GM19455 (cell line): ENCODE measurements around the gene CCDC73.
"Not testable (repeated sequence)": the region's sequence is repeated elsewhere in the genome, so short reads cannot be mapped to it uniquely, and the experiment has no call there.

Experiments used
- ATAC-seq: cut with Tn5 transposase; IDR thresholded peaks from one replicate; pipeline ENCODE4 v1.9.1; 2021; ENCODE audit not compliant: unreplicated experiment

The CCDC73 gene

DNA sequence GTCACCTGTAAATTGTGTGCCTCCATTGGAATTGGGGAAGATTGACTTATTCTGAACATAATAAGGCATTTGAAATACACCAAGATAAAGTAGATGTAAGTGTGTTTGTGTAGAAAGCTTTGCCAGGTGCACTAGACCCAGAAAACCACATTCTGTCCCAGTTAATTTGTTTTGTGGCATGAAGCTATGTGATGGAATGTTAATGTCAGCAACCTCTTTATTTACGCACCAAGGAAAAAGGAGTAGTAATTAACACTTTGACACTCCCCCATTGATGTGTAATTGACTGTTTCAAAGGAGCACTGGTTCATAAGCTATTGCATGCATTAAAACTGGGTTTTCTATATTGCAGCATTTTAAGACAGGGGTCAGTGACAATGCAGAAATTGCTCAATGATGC, 196.5 kb downstream of the CCDC73 start:
- no peak for ATAC-seq

DNA sequence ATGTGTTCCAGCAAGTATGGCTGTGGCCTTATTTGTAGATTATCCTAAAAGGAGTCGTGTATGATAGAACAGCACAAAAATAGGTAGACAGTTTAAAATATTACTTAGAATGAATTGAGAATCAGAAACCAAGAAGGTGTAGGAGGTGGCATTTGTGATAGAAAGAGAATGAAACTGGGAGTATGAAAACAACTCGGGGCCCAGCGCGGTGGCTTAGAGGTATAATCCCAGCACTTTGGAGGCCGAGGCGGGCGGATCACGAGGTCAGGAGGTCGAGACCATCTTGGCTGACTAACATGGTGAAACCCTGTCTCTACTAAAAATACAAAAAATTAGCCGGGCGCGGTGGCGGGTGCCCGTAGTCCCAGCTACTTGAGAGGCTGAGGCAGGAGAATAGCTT, 198.3 kb downstream of the CCDC73 start:
- not testable (repeated sequence) for ATAC-seq

DNA sequence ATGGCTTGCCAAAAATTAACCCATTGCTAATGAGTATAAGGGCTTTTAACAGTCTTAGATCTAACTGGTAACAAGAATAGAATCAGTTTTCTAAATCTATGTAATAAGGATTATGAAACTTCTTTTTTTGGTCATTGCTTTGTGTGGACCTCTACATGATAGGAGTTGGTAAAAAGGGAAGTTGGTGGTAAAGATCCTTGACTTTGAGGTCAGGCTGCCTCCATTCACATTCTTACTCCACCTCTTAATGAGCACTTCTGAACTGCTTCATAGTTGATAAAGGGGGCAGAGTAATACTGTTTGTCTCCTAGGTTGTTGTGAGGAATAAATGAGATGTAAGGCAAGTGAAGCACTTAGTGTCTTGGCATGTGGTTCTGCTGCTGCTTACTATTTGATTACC, 200.2 kb downstream of the CCDC73 start:
- ATAC-seq, result no peak

DNA sequence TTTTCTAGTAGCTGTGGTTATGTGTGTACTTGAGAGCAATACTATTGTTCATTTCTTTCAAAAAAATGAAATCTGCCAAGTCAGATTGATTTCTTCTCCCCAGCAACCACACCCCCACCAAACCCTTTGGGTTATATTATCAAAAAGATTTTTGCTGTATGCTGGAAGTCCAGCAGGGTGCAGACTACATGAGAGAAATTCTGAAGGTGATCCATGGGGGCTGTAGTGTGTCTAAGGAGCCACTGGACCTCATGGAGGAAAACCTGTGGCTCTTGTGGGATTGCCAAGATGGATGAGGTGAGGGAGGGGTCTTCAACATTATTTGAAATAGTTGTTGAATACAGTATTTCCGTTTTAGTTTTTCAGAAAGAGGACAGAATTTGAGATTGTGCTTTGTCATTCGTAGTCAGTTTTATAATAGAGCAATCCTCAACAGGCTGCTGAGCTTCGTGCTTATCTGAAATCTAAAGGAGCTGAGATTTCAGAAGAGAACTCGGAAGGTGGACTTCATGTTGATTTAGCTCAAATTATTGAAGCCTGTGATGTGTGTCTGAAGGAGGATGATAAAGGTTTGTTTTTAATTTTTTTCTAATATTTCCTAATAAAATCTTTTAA, 207.8 kb downstream of the CCDC73 start:
- ATAC-seq, result no peak

DNA sequence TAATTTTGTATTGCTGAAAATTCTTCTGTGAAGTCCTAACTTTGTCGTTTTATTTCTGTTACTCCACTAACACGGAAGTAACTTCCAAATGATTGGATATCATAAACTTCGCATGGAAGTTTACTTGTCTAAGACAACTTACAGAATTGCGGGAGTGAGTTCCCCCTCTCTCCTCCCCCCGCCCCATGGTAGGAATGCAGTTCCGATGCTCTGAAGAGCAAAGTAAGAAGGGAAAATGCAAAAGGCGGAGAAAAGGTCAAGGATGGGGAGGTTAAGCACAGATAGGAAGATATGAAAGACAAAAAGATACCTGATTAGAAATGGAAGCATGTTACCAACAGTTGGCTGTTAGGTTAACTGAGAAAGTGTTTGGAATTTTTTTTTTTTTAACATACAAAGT, 209.5 kb downstream of the CCDC73 start:
- ATAC-seq, result no peak

DNA sequence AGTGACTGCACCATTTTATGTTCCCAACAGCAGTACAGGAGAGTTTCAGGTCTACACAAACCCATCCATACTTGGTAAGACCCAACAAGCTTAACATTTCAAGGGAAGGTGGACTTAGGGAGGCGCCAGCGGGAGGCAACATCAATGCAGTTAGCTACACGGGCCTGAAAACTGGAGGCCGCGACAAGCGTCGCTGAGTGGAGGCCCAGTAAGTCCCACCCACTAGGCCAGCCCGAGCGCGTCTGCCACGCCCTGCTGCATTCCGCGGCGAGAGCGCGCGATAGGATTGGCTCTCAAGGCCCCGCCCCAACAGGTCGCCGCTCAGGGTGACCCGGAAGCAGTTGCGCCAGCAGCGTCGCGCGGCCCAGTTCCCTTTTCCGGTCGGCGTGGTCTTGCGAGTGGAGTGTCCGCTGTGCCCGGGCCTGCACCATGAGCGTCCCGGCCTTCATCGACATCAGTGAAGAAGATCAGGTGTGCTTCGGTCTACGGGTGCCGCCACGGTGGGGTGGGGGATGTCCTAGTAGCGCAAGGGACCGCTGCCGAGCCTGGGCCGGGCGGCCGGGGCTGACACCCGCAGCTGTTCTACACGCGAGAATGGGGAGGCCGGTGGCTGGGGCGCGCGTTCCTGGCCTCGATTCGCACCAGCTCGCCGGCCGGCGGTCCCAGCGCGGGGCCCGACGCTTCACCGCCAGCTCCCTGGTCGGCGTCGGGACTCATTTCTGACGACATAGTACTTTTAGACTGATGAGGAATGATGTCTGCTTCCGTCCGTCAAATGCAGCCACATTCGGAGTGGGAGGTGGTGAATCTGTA, 210.8 kb downstream of the CCDC73 start, which contains the start of gene EIF3M:
Gene EIF3M, plus strand, starts transcription at position 373 of the 813 bp plus-strand sequence. Its CDS starts 57 bp downstream, at position 430.
- peak; percentile 97 for ATAC-seq

DNA sequence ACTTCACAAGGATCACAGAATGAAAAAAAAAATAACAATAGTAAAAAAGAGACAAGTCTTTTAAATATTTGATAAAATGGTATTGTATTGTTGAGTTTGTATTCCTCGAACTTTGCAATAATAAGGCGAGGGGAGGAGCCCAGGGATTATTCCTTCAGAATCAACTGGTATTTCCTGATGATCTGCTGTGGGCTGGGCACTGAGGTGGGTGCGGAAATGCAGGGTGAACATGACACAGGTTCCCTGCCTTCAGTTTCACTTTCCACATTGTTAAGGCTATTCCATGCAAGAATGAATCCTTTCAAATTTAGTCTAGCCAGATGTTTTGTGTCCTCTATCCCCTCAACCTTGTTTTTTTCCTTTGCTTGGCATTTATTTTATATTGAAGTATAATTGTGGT, 212.9 kb downstream of the CCDC73 start:
- ATAC-seq, result no peak

DNA sequence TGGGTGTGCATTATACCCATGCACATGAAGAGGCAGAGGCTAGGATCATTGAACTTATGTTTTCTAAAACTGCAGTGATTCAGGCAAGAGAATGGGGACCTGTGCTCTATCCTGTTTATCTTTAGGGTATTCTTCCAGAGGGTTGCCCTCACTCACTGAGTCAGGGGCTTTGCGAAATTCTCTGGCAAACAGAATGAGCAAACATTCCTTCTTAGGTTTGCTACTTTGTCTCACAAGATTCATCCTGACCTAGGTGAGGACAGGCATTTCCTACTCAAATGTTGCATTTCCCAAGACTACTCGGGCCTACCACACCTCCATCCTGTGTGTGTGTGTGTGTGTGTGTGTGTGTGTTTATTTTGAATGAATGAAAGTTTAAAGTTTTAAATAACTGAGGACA, 213.5 kb downstream of the CCDC73 start:
- no peak for ATAC-seq

DNA sequence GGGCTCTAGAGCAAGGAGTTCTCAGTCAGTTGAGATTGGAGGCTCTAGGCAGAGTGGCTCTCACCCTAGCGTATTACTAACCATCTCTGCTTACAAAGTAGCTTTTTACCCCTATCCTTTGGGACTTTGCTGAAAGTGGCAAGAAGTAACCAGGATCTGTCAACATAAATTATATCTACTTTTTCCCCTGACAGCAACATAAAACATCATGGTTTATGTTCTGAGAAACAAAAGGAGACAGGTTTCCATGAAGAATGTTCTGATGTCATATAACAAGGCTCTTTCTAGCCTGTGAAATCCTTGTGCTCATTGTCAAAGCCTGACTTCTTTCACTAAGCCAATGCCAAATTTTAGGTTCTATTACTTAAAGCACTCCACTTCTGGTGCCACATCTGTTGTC, 218.0 kb downstream of the CCDC73 start:
- no peak for ATAC-seq

DNA sequence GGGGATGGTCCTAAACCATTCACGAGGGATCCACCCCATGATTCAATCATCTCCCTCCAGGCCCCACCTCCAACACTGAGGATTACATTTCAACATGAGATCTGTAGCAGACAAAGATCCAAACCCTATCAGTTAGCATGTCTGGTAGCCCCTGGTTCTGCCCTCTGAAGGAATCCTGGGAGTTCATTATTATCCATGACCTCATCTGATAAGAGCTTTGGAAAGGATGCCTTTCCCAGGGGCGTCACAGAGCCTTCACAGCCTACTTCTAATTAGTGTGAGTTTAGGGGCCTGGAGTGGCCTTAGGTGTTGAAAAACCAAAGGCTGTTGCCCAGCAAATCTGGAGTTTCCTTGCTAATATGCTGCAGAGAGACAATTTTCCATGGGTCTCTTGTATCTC, 219.4 kb downstream of the CCDC73 start:
- ATAC-seq, result no peak

DNA sequence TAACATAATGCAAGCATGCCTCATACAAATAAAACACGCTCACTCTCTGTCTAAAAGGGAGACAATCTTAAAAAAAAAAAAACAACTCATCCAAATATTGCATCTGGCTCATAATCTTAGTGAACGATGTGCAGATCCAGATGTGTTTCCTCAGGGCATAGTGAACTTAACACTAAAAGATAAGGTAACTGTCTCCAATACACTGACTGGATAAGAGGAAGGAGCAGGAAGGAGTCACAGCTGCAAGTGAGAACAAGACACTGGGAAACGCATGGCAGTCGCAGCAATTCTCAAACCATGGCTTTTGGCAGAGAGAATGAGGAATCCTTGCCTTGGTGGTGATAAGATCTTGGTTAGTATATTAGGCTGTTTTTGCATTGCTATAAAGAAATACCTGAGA, 220.0 kb downstream of the CCDC73 start:
- ATAC-seq, result no peak

DNA sequence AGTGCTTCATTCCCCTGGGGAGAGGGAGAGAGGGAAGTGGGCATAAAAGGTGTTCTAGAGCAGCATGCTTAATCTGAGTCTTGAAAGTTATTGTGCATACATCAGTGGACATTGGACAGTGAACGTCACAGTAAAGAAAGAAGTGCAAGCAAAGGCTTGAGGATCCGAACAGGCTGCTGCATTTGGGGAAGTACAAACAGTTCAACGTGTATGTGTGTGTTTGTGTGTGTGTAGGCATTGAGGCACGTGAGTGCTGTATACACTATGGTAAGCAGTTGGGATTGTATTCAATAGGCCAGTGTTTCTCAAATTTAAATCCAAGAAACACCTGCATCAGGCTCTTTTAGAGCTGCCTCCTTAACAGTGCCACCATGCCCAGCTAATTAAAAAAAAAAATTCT, 221.2 kb downstream of the CCDC73 start:
- ATAC-seq, result no peak

DNA sequence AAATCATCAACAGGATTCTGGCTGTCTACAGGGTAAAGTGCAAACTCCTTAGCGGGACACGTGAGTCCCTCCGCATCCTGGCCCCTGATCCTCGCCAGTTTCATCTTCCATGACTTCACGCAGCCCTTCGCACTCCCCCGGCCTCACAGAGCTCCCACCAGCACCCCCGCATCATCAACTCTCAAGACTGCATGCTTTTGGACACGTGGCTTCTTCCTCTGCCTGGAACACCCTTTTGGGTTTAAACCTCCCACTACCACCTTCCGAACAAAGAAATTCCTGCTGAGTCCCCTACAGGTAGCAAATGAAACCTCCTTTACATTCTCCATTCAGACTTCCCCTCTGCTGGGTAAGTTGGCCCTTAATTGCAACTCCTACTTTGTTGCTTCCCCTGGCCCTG, 223.4 kb downstream of the CCDC73 start:
- no peak for ATAC-seq

DNA sequence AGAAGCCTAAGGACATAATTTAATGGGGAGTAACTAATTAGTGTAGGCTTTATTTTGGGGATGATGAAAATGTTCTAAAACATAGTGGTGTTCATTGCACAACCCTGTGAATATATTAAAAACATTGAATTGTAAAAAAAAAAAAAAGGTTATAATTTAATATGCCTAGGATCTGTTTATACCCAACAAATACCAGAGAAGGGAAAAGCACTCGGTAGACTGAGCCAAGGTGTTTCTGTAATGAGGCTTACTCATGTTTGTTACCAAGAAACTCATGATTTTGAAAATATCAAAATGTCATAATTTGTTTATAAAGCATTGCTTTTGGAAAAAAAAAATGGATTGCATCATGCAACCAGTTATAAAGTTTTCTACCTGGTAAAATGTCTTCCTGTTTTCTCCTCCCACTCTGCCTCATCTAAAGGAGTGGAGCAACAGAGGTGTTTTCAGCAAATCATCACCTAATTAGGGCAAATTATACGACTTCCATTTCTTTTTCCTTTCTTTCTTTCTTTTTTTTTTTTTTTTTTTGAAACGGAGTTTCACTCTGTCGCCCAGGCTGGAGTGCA, 225.1 kb downstream of the CCDC73 start:
- no peak for ATAC-seq

DNA sequence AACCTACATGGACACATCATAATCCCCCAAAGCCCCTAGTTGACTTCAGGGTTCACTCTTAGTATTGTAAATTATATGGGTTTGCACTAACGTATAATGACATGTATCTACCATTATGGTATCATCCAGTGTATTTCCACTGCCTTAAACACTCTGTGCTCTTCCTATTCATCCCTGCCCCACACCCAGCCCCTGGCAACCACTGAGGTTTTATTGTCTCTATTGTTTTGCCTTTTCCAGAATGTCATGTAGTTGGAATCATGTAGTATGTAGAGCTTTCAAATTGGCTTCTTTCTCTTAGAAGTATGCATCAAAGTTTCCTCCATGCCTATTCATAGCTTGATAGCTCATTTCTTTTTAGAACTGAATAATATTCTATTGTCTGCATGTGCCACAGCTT, 227.3 kb downstream of the CCDC73 start:
- no peak for ATAC-seq

DNA sequence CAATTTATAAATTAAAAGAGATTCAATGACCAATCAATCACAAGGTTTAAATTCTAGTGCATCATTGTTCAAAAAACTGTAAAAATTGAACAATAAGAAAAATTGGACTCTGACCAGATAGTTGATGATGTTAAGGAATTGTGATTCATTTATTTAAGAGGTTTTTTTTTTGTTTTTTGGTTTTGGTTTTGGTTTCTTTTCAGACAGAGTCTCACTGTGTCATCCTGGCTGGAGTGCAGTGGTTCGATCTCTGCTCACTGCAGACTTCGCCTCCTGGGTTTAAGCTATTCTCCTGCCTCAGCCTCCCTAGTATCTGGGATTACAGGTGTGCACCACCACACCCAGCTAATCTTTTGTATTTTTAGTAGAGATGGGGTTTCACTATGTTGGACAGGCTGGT, 227.9 kb downstream of the CCDC73 start:
- no peak for ATAC-seq

DNA sequence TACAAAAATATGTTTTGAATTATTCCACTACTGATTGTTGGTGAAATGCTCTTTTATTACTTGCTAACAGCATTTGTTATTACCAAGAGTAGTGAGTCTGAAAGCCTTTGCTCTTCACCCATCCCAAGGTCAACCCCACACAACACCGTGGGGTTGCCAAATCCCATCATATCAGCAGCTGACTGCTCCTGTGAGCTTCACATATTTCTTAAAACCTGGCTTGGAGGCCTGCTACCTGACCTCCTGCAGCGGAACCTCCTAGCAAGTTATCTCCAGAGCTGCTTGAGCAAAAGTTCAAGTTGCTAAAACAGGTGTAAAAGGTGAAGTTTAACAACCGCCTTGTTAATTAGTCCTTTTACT, 230.9 kb downstream of the CCDC73 start:
- ATAC-seq, result no peak

DNA sequence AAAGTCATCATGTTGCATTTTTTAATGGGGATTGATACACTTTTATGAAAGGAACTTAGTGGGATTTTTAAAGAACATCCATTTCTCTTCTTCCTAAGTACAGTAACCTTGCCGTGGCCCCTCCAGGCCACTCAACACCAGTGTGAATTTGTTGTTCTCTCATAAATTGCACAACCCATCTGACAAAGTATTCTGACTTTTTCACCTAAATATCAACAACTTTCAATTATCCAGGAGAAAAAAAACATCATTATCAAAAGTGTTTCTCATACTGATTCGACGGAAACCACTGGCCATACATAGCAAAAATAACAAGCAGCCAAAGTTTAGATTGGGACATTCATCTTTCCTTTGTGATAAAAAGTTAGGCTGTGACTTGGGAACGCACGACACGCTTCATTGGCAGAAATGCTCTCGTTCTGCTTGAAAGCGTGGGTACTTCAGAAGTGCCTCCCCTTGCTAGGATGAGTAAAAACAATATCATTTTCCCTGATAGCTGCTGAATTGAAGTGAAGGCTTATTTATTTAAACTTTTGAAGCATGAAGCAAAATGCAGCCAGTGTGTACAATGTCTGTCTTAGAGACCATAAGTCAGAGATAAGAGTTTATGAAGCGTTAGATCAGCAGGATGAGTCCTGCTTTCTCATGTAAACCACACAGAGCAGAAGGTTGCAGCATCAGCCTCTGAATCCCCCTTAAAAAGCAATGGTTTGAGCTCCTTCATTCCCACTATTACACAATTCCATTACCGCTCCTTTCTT, 231.4 kb downstream of the CCDC73 start:
- no peak for ATAC-seq

DNA sequence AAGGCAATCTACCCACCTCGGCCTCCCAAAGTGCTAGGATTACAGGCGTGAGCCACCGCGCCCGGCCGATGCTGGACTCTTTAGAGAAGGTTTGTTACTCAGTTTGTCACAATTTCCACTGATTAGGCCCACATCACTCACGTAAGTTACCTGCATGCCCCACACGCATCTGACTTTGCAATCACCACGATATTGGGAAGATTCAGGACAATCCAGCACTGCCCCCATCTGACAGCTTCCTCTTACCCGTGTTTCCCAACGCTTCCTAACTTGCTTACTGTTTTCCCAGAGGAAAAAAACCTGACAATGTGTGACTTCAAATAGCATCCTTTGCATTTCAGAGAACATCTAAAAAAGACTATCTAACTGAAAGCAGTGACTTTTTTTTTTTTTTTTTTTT, 232.6 kb downstream of the CCDC73 start:
- no peak for ATAC-seq

DNA sequence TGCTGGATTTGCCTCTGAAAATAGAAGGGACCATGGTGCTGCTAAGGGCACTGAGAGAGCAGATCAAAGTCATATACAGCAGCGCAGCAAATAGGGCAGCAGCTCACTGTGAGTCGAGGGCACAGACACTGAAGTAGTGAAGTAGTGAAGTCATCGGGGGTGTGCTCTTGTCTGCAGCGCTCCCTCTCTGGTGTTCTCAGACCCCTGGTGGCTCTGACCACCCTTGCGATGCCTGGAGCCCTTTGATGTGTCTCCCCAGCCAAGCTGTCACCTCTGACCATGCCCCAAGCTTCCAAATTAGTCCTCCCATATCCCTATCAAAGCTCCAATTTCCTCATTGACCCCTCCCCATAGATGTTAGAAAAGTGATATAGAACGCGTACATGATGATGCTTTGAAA, 238.6 kb downstream of the CCDC73 start:
- no peak for ATAC-seq

DNA sequence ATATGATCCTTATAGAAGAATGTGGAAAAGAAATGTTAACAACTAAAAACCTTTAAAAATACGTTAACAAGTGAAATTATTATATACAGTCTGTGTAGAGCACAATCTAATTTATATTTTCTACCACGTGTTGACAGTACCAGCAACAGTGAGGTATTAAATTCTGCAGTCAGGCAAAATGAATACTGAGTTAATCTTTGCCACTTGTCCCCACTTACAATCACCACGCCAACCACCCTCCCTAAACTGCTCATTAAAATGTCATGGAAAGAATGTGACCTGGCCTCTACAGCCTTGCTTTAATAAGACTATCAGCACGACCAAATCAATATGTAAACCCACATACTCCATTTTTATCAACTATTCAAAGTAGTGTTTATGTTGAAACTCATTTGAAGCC, 239.4 kb downstream of the CCDC73 start:
- no peak for ATAC-seq
